HG03103 (cell line): Measurements from ENCODE around the gene GALE.
"Not testable (repeated sequence)": the region's sequence is repeated elsewhere in the genome, so short reads cannot be mapped to it uniquely, and the experiment has no call there.

Experiments
- ATAC-seq: cut with Tn5 transposase; IDR thresholded peaks from one replicate; pipeline ENCODE4 v1.9.1; 2021; ENCODE audit warnings: low read depth; ENCODE audit not compliant: unreplicated experiment

The GALE gene

GRCh38 chr1:23810818-23811540 lies 10.4 kb upstream of the GALE start:
- ATAC-seq, result no peak

GRCh38 chr1:23809751-23810171 lies 9.2 kb upstream of the GALE start:
- ATAC-seq, result no peak

GRCh38 chr1:23807453-23807852 lies 6.9 kb upstream of the GALE start:
- no peak for ATAC-seq

GRCh38 chr1:23806280-23806679 lies 5.7 kb upstream of the GALE start:
- ATAC-seq, result no peak

GRCh38 chr1:23805025-23805424 lies 4.5 kb upstream of the GALE start:
- ATAC-seq, result no peak

GRCh38 chr1:23804183-23804835 lies 3.8 kb upstream of the GALE start:
- no peak for ATAC-seq

- ATAC-seq, result no peak
These were observed 3.1 kb upstream of the GALE start for GRCh38 chr1:23803674-23804073.

- ATAC-seq, result not testable (repeated sequence)
These were observed 2.3 kb upstream of the GALE start for GRCh38 chr1:23802809-23803342.

- no peak for ATAC-seq
These were observed 1.3 kb upstream of the GALE start for GRCh38 chr1:23801876-23802275.

GRCh38 chr1:23801338-23801748 lies 789 bp upstream of the GALE start:
- ATAC-seq, result no peak

GRCh38 chr1:23799570-23800399 lies 769 bp downstream of the GALE start:
- peak; percentile 2 for ATAC-seq

- no peak for ATAC-seq
These were observed 1.3 kb downstream of the GALE start for GRCh38 chr1:23799255-23799569.

GRCh38 chr1:23798662-23799142 lies 1.9 kb downstream of the GALE start:
- no peak for ATAC-seq

- ATAC-seq, result no peak
These were observed 2.8 kb downstream of the GALE start for GRCh38 chr1:23797478-23798448.

GRCh38 chr1:23796466-23797271 lies 3.9 kb downstream of the GALE start:
- ATAC-seq, result no peak

GRCh38 chr1:23795676-23796465 lies 4.7 kb downstream of the GALE start:
- ATAC-seq, result no peak

GRCh38 chr1:23794732-23795182 lies 5.8 kb downstream of the GALE start:
- not testable (repeated sequence) for ATAC-seq
